ENCODE results near the gene NDUFV1.
"Not testable (repeated sequence)": the region's sequence is repeated elsewhere in the genome, so short reads cannot be mapped to it uniquely, and the experiment has no call there.

NDUFV1 gene

DNA sequence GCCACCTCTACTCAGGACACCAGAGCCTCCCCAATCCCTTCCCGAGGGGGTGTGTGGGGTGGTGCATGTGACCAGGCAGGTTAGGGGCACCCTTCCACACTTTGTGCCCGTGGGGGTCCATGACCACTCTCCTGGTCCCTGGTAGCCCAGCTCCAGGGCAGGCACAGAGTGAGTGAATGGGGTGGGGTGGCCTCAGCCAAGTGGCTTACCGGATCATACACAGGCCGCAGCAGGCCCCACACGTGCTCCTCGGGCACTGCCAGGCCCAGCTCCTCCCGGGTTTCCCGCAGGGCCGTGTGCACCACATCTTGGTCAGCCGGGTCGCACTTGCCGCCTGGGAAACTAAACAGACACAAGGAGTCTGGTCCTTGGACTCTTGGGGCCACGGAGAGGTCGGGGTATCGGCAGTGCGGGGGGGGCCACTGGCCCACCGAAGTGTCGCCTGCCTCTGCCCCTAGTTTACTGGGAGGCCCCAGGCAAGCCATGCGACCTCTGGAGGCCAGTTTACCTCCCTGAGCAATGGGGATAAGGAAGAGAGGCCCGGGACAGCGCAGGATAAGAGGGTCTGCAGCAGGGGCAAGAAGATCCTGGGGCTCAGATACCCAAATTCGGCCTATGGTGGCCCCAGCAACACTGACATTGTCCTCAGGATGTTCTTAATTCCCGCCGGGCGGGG lies 22.1 kb downstream of the NDUFV1 start:
- DNase-seq: no peak

DNA sequence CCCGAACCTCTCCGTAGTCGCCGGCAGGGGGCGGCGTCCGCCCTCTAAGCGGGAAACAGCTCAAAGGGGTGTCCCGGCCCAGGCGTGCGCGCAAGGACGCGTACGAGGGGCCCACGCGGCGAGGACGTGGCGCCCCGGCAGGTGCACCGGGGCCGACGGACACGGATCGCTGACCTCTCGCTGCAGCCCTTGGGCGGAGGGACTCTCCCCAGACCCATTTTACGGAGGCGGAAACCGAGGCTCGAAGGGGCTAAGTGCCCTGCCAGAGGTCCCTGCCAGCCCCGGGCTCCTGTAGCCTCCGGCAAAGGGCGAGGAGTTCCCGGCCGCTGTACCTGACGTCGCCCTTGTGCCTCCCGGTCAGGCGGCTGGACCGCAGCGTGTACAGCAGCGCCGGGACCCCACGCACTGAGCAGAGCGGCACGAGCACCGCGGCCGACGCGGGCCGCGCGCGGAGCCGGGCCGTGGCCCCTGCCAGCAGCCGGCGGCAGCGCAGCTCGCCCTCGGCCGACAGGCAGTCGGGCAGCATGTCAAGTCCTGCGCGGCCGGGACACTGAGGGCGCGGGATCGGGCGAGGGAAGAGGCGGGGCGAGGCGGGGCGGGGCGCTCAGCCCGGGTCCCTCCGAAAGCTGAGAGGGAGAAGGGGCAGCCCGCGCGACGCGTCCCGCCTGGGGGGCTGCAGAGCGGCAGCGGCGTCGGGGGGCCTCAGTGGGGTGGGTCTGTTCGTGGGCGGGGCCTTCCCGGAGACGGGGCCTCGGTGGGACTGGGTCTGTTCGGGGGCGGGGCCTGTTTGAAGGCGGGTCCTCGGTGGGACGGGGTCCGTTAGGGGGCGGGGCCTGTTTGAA lies 22.9 kb downstream of the NDUFV1 start, which contains the start of gene NUDT8:
TSS of gene NUDT8 (minus strand) at position 552 of the 842 bp plus-strand sequence. CDS start at position 526, 26 bp downstream.
- DNase-seq: peak; percentile 67 to 72

DNA sequence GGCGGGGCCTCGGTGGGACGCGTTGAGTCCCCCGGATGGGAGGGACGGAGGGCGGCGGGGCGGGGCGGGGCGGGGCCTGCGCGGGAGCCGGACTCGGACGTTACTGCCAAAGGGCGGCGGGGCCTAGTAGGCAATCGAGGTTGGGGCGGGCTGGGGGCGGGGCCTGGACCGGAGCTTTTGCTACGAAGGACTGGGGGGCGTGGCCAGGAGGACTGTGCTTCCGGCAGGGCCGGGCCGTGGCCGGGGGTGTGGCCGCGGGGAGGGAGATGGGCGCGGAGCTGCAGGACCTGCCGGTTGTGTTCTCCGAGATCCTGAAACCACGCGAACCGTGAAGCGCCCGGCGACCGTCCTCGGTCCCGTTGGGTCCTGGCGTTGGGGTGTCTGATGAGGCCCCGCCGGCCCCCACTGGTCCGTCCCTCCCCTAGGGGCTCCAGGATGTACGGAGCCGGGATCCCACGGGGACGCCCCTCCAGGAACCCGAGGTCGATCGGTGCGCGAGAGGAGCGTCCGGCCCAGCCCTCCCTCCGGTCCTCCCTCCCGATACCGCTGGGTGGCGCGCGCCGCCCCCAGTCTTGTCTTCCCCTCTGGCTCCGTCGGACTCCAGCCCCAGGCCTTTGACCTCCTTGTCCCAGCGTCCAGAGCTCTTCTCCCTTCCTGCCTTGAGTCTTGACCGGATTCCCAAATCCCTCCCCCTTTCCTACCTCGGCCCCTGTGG lies 23.6 kb downstream of the NDUFV1 start:
- peak; percentile 91 to 97 for DNase-seq

DNA sequence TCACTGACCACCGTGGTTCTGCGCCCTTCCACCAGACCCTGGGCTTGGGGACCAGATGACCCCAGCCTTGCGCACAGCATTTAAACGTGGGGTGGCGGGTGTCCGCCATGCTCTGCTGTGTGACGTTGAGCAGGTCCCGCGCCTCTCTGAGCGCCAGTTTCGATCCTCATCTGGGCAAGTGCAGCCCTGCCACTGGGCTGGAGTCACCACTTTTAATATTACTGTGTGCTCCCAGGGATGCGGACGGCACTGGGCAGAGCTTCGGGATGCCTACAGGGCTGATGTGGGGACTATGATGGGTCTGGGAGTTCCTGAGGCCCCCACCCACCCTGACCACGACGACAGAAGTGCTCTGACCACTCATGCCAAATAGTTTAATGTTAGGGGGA lies 24.2 kb downstream of the NDUFV1 start:
- DNase-seq: no peak

DNA sequence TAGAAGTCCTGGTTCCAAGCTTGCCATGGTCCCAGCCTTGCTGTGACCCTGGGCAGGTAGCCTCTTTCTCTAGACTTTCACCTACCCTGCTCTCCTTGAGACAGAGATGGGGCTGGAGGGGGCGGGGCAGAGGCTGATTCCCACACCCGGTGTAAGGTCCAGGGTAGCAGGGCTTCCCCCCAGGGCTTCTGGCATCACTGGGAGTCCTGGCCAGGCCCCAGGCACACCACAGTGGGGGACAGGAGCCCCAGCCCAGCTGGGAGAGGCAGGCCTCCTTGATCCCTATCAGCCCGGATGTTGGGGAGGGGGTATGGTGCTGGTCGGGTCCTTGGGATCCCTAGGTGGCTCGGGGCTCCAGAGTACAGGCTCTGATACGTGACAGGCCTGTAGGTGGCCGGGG lies 24.7 kb downstream of the NDUFV1 start:
- DNase-seq: no peak

DNA sequence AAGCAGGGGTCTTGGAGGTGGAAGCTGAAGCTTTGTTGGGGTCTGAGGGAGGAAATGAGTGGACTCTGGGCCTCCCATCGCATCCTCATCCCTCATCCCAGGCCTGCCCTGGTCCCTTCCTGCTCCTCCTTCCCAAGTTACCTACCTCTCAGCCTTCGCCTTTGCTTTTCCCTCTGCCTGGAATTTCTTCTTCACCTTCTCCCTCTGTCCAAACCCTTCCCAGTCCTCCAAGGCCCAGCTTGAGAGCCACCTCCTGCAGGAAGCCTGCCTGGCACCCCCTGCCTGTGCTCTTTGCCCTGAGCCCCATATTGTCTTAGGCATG lies 25.1 kb downstream of the NDUFV1 start:
- no peak for DNase-seq

DNA sequence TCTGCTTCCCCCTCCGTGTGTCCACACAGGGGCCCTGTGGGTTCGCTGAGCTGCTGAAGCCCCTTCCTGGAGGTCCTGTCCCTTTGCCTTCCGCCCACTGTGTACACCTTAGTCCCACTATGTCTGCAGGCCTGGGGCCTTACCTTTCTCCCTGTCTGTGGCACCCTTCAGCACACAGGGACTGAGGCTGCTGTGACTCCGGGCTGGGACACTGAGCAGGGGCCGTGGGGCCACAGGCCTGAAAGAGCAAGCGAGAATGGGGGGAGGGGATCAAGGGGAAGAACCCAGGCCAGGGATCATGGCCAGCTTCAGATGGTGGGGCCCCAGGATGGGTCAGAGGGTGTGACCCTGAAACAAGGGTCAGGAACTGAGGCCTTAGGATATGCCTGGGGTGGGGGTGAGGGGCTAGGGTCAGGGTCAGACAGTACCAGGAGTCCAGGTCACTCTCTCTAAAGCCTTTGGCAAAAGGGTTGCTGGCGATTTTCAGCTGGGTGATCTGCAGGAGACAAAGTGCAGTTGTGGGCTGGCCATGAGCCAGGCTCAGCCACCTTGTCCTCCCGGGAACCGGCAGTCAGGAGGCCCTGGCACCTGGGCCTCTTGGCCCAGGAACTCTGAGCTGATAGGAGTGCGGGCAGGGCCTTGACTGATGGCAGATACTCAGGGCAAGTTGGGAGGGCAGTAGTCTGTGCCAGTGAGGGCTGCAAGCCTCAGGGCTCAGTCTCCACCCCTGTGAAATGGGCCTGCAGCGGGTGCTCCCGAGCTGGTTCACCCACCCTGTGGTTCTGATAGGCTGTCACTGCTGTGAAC lies 25.6 kb downstream of the NDUFV1 start:
- no peak for DNase-seq

DNA sequence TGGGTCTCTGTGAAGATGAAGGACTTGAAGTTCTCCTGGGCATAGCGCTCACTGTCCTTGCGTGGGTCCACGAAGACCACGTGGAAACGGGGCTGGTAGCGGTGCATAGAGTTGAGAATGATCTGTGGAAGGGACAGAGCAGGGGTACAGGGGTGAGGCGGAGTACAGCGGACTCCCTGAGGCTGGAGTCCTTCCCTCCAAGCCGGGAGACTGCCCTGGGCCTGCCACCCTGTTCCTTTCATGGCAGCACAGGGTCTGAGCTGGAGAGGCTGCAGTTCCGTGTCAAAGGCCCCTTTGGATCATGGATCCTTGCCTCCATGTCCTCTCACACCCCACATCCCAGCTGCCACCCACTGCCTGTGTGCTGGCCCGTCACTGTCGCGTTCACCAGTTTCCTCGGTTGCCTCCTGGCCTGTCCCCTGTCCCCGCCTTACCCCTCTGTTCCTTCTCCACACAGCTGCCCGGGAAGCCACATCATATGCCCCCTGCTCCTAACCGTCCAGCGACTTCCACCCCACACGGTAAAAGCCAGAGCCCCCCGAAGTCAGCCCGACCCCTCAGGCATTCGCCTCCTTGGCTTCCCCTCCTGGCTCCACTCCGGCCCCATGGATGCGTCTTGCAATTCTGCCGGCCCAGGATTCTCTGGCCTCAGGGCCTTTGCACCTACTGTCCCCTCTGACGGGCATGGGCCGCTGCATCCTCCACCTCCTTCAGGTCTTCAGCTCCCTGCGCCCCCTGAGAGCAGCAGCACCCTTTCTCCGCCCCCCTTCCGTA lies 26.4 kb downstream of the NDUFV1 start:
- DNase-seq: no peak

DNA sequence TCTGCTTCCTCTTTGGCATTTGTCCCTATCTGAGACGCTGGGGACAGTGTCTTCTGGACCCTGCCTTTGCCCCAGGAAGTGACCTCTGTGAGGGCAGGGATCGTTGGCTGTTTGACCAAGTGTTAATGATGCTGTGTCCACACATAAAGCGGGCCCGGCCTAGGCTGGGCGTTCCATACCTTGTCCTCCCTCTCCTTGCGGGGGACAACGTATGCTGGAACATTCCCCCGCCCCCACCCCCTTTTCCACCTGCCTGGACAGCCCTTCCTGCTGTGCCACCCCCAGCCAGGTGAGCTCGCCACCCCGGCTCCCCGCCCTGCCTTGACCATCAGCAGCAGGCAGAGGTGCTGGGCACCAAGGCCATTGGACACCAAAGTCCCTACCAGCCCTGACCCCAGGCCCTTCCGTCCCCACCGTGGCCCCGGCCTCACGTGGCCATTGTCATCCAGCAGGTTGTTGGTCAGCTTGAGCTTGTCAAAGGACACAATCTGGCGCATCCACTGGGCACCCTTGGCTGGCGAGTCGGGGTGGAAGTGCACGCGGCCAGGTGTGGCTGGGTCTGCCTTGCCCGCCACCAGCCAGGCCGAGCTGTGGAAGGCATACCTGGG lies 27.1 kb downstream of the NDUFV1 start:
- DNase-seq: no peak

DNA sequence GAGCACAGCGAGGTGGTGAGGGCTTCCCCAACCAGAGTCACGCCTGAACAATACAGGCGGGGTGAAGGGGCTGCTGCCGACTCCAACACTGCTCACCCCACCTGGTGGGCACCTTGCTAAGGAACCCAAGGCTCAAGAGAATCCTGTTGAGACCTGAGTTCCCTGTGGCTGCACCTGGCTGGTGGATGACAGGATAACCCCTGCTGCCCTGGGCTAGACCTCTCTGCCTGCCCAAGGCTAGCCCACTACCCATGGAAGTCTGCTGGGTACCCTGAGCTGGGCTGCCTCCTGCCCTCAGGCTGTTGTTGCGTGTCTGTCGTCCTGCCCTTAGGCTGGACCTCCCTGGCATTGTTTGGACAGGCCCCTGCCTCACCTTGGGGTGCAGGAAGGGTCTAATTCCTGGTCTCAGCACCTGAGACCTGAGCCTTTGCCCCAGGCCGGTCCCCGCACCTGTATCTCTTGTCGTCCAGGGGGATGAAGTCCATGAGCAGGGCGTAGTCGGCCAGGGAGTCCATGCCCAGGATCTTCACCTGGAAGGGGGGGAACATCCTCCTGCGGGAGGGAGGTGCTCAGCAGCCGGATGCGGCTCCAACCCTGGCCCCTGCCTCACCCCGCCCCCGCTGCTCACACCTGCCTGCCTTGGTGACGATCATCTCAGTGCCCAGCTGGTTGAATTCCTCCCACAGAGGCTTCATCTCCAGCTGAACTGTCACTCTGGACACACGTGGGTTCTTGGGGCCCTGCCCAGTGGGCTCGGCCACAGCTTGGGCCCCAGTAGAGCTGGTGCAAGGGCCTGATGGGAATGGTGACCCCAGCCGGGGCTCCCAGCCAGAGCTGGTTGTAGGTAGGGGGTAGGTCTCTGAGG lies 27.9 kb downstream of the NDUFV1 start:
- DNase-seq: no peak

DNA sequence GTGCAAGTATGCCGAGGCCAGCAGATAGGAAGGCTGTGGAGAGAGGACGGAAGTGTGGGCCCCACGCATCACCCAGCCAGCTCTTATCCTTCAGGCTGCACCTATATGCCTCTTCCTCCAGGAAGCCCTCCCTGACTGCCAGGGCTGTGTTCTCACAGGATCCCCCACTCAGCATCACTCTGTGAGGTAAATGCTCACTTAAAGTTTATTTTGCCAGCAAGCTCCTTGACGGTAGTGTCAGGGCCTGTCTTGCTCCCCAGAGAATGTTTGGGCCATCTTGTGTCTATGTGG lies 28.4 kb downstream of the NDUFV1 start:
- no peak for DNase-seq

DNA sequence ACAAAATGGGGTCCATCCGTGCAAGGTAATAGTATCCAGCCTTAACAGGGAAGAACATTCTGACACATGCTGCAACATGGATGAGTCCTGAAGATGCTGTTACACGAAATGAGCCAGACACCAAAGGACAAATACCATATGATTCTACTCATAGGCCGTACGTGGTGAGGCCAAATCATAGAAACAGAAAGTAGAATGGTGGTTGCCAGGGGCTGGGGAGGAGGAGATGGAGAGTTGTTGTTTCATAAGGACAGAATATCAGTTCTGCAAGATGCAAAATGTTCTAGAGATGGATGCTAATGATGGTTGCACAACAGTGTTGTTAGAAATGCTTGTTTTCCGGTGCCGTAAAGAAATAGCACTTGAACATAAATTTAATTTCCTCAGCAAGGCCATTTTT lies 30.2 kb downstream of the NDUFV1 start:
- DNase-seq: no peak

DNA sequence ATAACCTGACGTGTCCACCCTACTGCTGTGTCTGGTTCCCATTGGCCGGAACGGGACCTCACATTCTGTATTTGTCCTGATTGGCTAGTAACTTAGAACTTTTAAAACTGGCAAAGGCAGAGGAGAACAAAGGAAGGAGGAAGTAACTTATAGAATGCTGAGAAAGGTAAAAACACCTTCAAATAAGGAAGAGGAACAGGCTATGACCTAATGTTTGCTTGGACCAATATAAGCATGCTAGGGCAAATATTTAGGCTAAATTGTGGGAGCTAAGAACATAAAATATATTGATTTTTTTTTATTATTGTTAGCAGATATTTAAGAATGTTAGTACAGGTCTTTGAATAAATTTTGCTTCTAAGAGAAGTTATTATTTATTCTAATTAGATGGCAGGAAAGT lies 30.7 kb downstream of the NDUFV1 start:
- not testable (repeated sequence) for DNase-seq

DNA sequence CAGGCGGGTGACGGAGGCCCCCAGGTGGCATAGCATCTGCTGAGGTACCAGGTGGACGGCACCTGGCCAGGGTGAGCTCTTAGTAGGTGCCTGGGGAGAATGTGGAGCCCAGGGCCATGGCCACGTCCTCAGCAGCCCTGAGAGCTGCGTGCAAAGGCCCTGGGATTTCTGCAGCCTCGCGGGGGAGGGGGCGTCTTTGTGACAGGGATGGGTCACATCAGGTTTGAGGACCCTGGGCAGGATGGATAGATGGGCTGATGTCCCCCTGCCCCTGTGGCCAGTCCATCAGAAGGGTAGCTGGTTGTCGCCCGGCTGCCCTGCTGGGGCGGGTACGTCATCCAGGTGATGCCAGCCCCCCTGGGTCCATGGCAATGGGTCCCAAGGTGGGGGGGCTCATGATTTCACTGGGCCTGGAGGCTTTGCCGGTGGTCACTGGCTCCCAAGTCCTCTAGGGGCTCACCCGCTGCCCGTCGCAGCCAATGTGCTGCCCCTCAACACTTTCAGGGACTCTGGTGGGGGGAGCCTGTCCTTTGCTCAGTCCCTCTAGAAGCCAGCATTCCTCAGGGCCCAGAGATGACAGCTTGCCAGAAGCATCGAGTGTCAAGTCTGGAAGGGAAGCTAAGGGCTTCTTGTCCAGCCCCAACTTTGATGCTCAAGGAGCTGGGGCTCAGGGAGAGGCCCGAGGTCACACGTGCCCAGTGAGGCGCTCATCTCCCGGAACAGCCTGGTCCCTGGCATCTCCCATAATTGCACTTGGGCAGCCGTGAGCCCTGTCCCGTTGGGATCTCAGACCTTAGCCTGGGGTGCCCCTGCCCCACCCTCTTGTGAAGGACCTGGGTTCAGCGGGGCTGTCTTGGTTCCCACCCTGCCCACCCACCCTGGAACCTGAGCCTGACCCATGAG lies 32.0 kb downstream of the NDUFV1 start:
- no peak for DNase-seq

DNA sequence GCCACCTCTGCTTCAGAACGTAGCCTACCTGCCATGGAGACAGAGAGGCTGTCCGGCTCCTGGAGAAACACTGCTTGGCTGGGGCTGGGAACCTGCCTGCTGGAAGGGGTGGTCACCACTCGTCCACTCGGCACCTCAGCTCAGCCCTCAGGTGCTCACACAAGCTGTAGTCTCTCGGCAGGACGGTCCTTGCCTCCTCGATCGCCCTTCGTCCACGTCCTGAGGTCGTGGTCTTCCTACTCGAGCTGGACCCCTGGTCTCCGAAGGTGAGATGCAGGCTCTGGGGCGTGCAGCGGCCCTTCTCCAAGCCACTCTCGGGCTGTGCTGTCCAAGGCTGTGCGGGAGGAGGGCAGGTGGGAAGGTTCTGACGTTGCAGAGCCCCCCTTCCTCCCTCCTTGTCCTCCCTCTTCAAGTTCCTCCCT lies 32.7 kb downstream of the NDUFV1 start, which contains the start of gene TBX10:
TSS of gene TBX10 (minus strand) at position 326 of the 422 bp plus-strand sequence. CDS start at position 35, 291 bp downstream.
- DNase-seq: no peak

DNA sequence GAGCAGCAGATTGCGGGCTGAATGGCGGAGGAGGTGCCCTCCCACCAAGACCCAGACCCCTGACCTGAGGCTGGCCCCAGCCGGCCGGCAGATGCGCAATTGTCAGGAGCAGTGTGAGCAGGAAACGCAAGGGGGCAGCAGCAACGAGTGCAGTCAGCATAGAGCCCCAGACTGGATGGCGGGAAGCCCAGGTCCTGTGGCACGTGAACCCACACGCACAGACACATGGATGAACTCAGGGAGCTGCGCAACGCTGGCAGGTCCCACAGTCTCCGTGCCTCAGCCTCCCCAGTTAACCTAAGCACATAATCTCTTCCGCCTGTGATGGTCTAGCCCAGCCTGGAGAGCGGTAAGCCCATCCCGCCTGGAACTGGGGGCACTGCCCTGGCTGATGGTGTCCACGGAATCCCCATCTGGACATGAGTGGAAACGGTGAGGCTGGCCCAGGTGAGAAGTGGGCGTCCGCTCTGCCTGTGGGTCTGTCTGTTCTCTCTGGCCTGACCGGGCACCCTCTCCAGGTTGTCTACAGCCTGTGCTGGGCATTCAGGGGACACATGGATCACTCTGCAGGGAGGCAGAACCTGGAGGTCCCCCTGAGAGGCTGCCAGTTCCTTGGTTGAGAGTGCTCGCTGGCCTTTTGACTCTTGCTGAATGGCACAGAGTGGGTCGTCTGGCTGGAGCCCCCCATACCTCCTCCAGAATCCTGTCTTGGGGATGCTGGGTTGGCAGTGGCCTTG lies 33.5 kb downstream of the NDUFV1 start:
- DNase-seq: peak in 1 of 2 experiments; percentile 56

DNA sequence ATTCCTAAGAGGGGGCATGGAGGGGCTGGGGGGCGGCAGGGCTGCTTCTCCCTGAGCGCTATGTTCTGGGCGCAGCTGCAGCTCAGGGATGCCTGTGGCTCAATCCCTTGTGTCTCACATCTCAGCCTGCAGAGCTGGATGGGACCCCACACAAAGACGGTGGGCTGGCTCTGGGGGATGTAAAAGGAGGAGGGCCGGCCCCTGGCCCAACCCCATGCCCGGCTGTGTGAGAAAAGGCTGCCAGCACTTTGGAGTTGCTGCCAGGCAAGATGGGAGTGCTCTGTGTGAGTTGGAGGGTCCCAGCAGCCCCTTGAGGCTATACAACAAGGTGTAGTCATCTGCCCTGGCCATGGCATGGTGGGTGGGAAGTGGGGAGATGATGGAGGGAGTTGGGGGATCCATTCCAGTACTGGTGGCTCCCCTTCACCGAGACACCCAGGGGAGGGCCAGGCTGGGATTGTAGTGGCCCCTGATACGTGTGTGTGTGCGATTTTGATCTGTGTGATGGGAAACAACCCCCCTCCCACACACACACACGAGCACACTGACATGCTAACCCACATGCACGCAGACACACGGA lies 34.1 kb downstream of the NDUFV1 start:
- no peak for DNase-seq
